SU-DHL-6 (cell line): ENCODE data around the gene KRT71.

Source experiments
- H2AFZ ChIP-seq: fragments of 200-600 bp; sonication (generic); 2 replicates; pipeline ENCODE4 v1.6.1; 2014; ENCODE audit warnings: low read depth, mild to moderate bottlenecking, moderate library complexity, mixed read lengths, antibody characterized with exemption, low read length; ENCODE audit not compliant: severe bottlenecking
- H3F3A ChIP-seq: fragments of 200-600 bp; shearing (Covaris generic); 2 replicates; pipeline ENCODE4 v1.6.0; 2016; ENCODE audit warnings: antibody characterized with exemption, mild to moderate bottlenecking; ENCODE audit not compliant: insufficient read depth
- H3K27ac ChIP-seq: fragments of 200-600 bp; sonication (generic); 2 replicates; pipeline ENCODE4 v1.5.1; 2016; ENCODE audit warnings: low read depth, mild to moderate bottlenecking, low read length, moderate library complexity, mixed read lengths
- H3K27me3 ChIP-seq: fragments of 200-600 bp; sonication (generic), shearing (Covaris generic); 2 replicates; pipeline ENCODE4 v1.6.0; 2014; ENCODE audit warnings: mild to moderate bottlenecking, low read length
- H3K36me3 ChIP-seq: fragments of 200-600 bp; sonication (generic); 2 replicates; pipeline ENCODE4 v1.6.1; 2014; ENCODE audit warnings: mild to moderate bottlenecking, low read length, mixed read lengths
- H3K4me2 ChIP-seq: fragments of 300-600, 200-600 bp; shearing (Covaris generic), sonication (generic); 2 replicates; pipeline ENCODE4 v1.6.0; 2014; ENCODE audit warnings: low read length, low read depth, mild to moderate bottlenecking; ENCODE audit not compliant: poor library complexity, severe bottlenecking
- H3K4me3 ChIP-seq: fragments of 200-600 bp; sonication (generic); 2 replicates; pipeline ENCODE4 v1.5.1; 2014; ENCODE audit warnings: antibody characterized with exemption, low read length, mild to moderate bottlenecking, mixed read lengths; ENCODE audit not compliant: insufficient read depth, poor library complexity, severe bottlenecking
- H3K79me2 ChIP-seq: fragments of 200-600 bp; sonication (generic); 2 replicates; pipeline ENCODE4 v1.6.1; 2014; ENCODE audit warnings: mild to moderate bottlenecking, low read length, moderate library complexity; ENCODE audit not compliant: insufficient read depth
- H3K9ac ChIP-seq: fragments of 200-600 bp; sonication (generic); 2 replicates; pipeline ENCODE4 v1.7.0; 2014; ENCODE audit warnings: mild to moderate bottlenecking, low read length
- H3K9me2 ChIP-seq: fragments of 200-600 bp; sonication (generic); replicated peaks from 2 replicates; pipeline ENCODE4 v1.6.1; 2014; ENCODE audit warnings: low read length; ENCODE audit not compliant: insufficient read depth
- H3K9me3 ChIP-seq: fragments of 200-600 bp; sonication (generic); 2 replicates; pipeline ENCODE4 v1.6.1; 2014; ENCODE audit warnings: low read length, mixed read lengths; ENCODE audit not compliant: insufficient read depth
- H4K20me1 ChIP-seq: fragments of 200-600 bp; sonication (generic); 2 replicates; pipeline ENCODE4 v1.6.1; 2014; ENCODE audit warnings: low read depth, mild to moderate bottlenecking, antibody characterized with exemption, low read length, moderate library complexity, mixed read lengths
- CTCF ChIP-seq: fragments of 200-600 bp; sonication (generic); IDR thresholded peaks from one replicate; pipeline ENCODE4 v1.5.1; 2017; ENCODE audit warnings: antibody characterized with exemption, mild to moderate bottlenecking, low read length, moderate library complexity; ENCODE audit not compliant: insufficient read depth, poor library complexity, severe bottlenecking
- EZH2phosphoT487 ChIP-seq: fragments of 200-600 bp; sonication (generic), shearing (Covaris generic); conservative IDR thresholded peaks from 2 replicates; pipeline ENCODE4 v1.6.1; 2018; ENCODE audit warnings: mild to moderate bottlenecking, antibody characterized with exemption, low read length, moderate library complexity, mixed read lengths

KRT71 gene

DNA sequence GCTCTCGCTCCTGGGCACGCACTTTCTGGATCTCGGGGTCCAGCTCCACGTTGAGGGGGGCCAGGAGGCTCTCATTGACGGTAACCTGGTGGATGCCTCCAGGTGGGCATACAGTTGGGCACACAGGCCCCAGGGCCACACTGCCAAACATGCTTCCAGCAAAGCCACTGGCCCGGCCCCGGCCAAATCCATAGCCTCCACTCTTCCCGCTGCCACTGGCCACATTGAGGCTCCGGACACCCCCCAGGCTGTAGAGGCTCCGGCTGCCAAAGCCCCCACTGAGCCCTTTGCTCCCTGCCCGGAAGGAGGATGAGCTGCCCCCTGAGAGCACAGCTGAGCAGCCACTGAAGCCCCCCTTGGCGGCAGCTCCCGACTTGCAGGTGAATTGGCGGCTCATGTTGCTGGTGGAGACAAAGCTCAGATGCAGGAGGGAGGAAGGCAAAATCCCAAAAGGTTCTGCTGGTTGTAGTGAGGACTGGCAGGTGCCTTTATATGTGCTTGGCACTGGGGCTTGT lies at the start of gene KRT71:
Gene KRT71, minus strand, starts transcription at position 465 of the 515 bp plus-strand sequence. Its CDS starts 68 bp downstream, at position 397.
- Histone ChIP-seq H3K4me3 (no peak within 1 kb of the TSS), H3K27me3 (no peaks in the 10 kb centered on the region), H2AFZ (no peak within 1 kb of the TSS), H3K9me2 (no peaks in the 10 kb centered on the region), H3K27ac (no peak within 1 kb of the TSS), H4K20me1 (no peaks in the 10 kb centered on the region), H3K4me2 (no peak within 1 kb of the TSS), H3F3A (no peaks in the 10 kb centered on the region), H3K9ac (no peak within 1 kb of the TSS), H3K9me3 (no peaks in the 10 kb centered on the region), H3K36me3 (no peaks in the 10 kb centered on the region), H3K79me2 (no peaks in the 10 kb centered on the region)
- TF ChIP-seq CTCF (no peak), EZH2phosphoT487 (no peak)

DNA sequence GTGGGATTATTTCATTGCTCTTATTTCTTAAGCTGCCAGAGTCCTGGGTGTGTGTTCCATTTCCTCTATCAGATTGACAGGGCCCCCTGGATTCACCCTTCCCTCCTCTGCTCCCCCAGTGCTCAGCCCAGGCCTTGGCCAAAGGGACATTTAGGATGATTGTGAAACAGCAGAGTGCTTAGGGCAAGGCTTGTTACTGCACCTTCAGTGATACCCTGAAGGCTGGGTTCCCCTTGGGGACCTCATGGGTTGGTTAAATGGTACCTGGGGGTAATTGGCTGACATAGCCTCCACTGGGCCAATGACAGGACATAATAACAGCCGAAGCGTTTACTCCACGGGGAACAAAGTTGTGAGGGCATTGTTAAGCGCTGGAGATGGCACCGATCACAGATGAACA lies 49.6 kb upstream of the KRT71 start:
- no peaks in the 10 kb centered on the region for H3F3A ChIP-seq

GRCh38 chr12:52601671-52602070 lies 48.7 kb upstream of the KRT71 start:
- H3K27ac ChIP-seq, result no peak overlapping the region
- no peak overlapping the region for H3K4me2 ChIP-seq
- no peak overlapping the region for H3K4me3 ChIP-seq
- H3K36me3 ChIP-seq, result no peaks in the 10 kb centered on the region
- TF ChIP-seq CTCF (no peak), EZH2phosphoT487 (no peak)
- H3F3A ChIP-seq, result no peaks in the 10 kb centered on the region
- H3K9ac ChIP-seq, result no peak overlapping the region
- H3K27me3 ChIP-seq, result no peaks in the 10 kb centered on the region
- H3K79me2 ChIP-seq, result no peaks in the 10 kb centered on the region
- no peak overlapping the region for H2AFZ ChIP-seq
- no peaks in the 10 kb centered on the region for H3K9me2 ChIP-seq
- H4K20me1 ChIP-seq, result no peaks in the 10 kb centered on the region
- no peaks in the 10 kb centered on the region for H3K9me3 ChIP-seq

More for the DNA sequence above, 49.6 kb upstream of the KRT71 start:
- TF ChIP-seq CTCF, result no peak
- no peak for TF ChIP-seq EZH2phosphoT487
- Histone ChIP-seq H3K79me2 (no peaks in the 10 kb centered on the region), H3K9me3 (no peaks in the 10 kb centered on the region), H3K9ac (no peak overlapping the region), H3K4me2 (no peak overlapping the region), H3K9me2 (no peaks in the 10 kb centered on the region), H2AFZ (no peak overlapping the region), H3K27me3 (no peaks in the 10 kb centered on the region), H3K27ac (no peak overlapping the region), H3K36me3 (no peaks in the 10 kb centered on the region), H4K20me1 (no peaks in the 10 kb centered on the region), H3K4me3 (no peak overlapping the region)
